GM21526 (cell line): ENCODE measurements around the gene LRRC37B.
"Not testable (repeated sequence)": the region's sequence is repeated elsewhere in the genome, so short reads cannot be mapped to it uniquely, and the experiment has no call there.

Source experiments
- ATAC-seq: cut with Tn5 transposase; IDR thresholded peaks from one replicate; pipeline ENCODE4 v1.9.1; 2021; ENCODE audit warnings: moderate library complexity; ENCODE audit not compliant: unreplicated experiment, low FRiP score

Gene LRRC37B

DNA sequence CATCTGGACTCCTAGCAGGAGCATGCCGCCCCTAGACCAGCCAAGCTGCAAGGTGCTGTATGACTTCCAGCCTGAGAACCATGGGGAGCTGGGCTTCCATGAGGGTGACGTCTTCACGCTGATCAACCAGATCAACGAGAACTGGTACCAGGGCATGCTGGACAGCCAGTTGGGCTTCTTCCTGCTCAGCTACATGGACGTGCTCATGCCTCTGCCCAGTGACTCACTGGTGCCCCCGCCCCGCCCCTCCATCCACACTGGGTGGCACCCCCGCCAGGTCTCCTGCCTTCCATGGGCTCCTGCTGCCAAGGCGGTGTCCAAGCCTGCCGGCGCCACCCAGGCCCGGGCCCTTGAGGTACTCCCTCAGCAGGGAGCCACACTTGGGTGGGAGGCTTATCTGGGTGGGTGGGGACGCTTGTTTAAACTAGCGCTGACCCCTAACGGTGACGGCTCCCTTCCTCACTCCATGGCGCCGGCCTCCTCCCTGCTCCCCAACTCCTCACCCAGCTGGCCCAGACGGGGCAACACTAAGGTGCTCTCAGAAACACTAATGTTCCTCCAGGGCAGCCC lies 34.2 kb downstream of the LRRC37B start:
- not testable (repeated sequence) for ATAC-seq

DNA sequence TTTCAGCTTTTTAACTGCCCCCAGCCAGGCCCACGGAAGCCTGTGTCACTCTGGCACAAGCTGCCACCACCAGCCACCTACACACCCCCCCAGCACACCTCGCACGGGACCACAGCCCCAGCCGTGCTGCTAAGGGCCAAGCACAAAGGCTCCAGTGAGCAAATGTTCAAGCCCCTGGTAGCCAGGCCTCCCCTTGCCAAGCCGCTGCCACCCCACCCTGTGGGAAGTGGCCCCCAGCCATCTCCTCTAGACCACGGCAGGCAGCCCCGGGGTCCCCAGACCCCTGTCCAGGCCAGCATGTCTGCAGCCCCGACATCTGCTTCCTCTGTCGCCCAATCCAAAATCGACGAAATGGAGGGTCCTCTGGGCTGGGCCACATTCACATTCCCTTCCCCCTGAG lies 35.1 kb downstream of the LRRC37B start:
- ATAC-seq, result not testable (repeated sequence)

- ATAC-seq, result not testable (repeated sequence)
These were observed 38.4 kb downstream of the LRRC37B start for GRCh38 chr17:32045611-32046010.

- ATAC-seq, result not testable (repeated sequence)
These were observed 40.5 kb downstream of the LRRC37B start for GRCh38 chr17:32047663-32048062.

DNA sequence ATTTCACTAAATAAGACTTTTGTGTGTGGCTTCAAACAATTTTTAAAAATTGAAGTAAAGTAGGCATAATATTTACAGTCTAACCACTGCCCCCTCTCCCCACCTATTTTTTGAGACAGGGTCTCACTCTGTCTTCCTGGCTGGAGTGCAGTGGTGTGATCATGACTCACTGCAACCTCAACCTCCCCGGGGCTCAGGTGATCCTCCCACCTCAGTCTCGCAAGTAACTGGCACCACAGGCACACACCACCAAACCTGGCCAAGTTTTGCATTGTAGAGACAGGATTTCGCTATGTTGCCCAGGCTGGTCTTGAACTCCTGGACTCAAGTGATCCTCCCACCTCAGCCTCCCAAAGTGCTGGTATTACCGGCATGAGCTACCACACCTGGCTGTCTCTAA lies 47.8 kb downstream of the LRRC37B start:
- ATAC-seq, result not testable (repeated sequence)

DNA sequence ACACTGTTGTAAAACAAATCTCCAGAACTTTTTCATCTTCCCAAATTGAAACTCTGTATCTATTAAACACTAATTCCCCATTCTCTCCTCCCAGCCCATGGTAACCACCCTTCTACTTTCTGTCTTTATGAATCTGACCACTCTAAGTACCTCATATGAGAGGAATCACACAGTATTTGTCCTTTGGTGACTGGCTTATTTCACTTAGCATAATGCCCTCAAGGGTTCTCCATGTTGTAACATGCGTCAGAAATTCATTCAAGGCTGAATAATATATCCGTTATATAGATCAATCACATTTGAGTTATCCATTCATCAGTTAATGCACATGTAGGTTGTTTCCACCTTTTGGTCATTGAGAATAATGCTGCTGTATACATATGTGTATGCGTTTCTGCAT lies 48.2 kb downstream of the LRRC37B start:
- not testable (repeated sequence) for ATAC-seq

DNA sequence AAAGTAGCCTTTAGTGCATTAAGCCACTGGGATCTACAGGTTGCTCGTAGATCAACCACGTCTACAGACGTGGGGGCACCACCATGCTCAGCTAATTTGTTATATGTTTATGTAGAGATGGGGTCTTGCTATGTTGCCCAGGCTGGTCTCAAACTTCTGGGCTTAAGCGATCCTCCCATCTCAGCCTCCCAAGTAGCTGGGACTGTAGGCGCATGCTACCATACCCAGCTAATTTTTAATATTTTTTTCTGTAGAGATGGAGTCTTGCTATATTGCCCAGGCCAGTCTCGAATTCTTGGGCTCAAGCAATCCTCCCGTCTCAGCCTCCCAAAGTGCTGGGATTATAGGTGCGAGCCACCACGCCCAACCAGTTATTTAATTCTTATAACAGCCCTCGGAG lies 49.3 kb downstream of the LRRC37B start:
- ATAC-seq, result not testable (repeated sequence)

DNA sequence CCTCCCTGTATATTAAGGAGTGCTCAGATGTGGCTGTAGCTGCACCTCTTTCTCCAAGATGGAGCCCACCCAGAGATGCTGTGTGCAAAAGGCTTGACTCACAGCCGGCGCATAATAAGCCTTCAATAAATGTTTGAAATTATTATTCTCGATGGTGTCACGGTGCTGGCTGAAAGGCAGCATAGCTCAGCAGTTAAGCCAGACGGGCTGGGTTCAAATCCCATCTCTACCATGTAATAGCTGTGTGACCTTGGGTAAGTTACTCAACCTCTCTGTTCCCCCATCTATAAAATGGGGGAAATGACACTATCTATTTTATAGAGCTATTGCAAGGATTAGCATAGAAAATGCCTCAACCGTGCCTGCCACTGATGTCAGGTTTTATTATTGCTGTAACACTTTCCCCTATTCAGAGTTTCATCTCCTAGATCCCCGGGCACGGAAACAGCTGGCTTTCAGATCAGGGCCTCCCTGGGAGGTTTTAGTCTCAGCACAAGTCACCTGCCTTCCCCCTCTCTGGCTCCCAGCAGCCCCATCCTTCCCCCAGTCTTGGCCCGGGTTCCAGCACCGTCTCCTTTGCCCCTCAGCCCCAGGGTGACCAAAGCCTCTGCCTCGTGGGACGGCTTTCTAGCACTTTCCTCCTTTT lies 50.4 kb downstream of the LRRC37B start:
- ATAC-seq, result not testable (repeated sequence)

- ATAC-seq, result not testable (repeated sequence)
These were observed 53.5 kb downstream of the LRRC37B start for GRCh38 chr17:32060695-32061094.

GRCh38 chr17:32061840-32062239 lies 54.7 kb downstream of the LRRC37B start:
- ATAC-seq, result not testable (repeated sequence)

- not testable (repeated sequence) for ATAC-seq
These were observed 56.9 kb downstream of the LRRC37B start for GRCh38 chr17:32064091-32064490.

GRCh38 chr17:32066123-32066680 lies 59.0 kb downstream of the LRRC37B start:
- ATAC-seq, result not testable (repeated sequence)

GRCh38 chr17:32066863-32067642 lies 59.9 kb downstream of the LRRC37B start:
- ATAC-seq, result not testable (repeated sequence)

DNA sequence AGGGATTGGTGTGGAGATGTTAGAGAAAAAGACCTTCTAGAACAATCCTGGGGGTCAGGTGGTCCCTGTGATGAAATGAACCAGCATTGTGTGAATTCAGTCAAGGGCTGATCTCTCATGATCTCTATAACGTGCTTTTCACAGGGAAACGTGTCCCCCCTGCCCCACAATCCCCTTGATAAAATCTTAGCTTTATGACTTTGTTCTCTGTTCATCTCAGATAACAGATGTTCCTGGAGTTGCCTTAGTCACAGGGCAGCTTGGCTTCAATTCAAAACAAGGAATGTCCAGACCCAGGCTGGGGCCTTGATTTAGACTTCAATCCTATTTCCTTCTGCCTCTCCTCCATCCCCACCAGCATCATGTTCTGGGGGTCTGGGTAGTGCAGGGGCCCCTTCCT lies 61.9 kb downstream of the LRRC37B start:
- ATAC-seq, result not testable (repeated sequence)

DNA sequence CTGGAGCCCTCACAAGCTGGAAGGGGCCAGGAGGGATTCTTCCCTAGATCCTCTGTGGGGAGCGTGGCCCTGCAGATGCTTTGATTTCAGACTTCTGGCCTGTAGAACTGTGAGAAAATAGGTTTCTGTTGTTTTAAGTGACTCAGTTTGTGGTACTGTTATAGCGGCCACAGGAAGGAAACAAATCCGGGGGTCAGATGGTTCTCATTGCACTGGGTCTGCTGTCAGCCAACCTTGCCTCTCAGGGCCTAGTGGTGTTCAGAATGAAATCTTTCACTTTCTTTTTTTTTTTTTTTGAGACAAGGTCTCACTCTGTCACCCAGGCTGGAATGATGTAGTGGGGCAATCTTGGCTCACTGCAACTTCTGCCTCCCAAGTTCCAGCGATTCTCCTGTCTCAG lies 64.8 kb downstream of the LRRC37B start:
- ATAC-seq, result not testable (repeated sequence)

- ATAC-seq, result not testable (repeated sequence)
These were observed 65.9 kb downstream of the LRRC37B start for GRCh38 chr17:32073131-32073530.

DNA sequence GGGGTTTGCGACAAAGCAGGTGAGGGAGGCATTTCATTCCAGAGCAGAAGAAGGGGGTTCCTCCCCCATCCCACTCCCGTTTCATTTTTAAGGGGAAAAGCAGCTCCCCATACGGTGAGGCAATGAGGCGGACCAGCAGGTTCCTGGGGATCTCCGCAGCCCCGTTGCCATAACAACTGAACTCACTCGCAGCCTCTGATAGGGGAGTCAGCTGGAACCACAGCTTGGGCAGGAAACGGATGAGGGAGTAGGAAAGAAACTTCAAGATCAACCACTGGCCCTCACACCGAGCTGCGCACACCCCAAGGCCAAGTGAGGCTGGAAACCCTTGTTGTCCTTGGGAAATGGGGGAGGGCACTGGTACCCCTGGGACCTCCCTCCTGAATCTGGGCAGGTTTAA lies 72.6 kb downstream of the LRRC37B start:
- ATAC-seq, result not testable (repeated sequence)

DNA sequence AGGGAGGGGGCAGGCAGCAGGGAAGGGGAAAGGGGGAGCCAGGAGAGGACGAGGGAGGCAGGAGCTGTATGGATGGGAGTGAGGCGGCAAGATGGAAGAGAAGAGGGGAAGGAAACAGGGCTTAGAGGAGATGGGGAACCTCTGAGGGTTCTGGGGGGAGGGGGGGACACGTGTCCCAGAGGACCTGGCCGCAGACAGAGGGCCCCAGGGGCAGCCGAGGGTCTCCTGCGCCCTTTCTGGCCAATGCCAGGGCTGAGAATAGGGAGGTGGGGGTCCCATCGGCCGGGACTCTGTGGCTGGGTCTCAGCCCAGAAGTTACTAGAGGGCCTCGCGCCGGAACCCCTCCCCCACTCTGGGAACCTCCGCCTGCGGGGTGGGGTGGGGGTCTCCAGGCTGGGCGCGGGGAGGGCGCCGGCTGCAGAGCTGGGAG lies 76.4 kb downstream of the LRRC37B start:
- not testable (repeated sequence) for ATAC-seq

- not testable (repeated sequence) for ATAC-seq
These were observed 77.1 kb downstream of the LRRC37B start for GRCh38 chr17:32084003-32084941.
